Measurements from ENCODE around the gene PPM1G. TPM values are rescaled to one million over a fixed set of nuclear protein-coding genes. Genes with fewer than 3 reads are reported as not detected.
A peak's percentile ranks its signal among the peaks of the same experiment; 100 is the strongest.

PPM1G gene
- total RNA-seq, result 31.6 TPM

DNA sequence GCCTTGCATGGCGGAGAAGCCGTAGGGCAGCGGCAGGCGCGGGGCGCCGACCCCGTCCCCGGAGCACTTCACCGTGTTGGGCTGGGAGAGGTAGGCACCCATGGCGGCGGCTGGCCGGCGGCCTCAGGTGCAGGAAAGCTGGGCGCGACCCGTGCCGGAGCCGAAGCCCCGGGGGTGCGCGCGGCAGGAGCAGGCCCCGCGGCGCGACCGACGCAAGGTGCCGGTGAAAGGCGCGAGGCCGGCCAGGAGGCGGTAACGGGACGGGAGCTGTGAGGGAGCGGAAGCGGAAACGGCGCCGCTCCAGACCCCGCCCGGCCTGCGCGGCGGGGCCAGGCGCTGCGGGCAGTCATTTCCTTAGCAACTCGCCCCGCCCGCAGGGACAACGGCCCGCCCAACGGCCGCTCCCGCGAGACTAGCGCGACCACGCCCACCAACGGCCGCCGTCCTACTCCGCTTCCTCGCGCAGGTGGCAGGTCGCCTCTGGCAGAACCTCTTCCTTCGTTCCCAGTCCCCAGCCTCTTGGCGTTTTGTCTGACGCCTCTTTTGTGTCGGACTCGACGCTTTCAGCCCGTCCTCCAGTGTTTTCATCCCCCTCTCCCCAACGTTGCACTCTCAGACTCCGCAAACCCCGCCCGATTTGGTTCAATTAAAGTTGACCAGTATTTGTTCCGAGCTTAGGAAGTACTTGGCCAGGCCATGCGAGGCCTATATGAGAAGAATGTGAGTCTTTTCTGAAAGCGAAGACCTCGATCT, at the start of gene PPM1G:
TSS of gene PPM1G (minus strand) at position 271 of the 753 bp plus-strand sequence. CDS start at position 102, 169 bp downstream.
- peaks cover 26% of the 10 kb centered on the region for H3K4me1 ChIP-seq (ENCODE audit: insufficient read depth, low read length)
- no peaks in the 10 kb centered on the region for H3K9me3 ChIP-seq (ENCODE audit: low read depth, low read length)
- H3K4me3 ChIP-seq (ENCODE audit: low read length), result peak within 1 kb of the TSS; percentile 97
- H3K27me3 ChIP-seq (ENCODE audit: insufficient read depth, low read length), result no peaks in the 10 kb centered on the region

DNA sequence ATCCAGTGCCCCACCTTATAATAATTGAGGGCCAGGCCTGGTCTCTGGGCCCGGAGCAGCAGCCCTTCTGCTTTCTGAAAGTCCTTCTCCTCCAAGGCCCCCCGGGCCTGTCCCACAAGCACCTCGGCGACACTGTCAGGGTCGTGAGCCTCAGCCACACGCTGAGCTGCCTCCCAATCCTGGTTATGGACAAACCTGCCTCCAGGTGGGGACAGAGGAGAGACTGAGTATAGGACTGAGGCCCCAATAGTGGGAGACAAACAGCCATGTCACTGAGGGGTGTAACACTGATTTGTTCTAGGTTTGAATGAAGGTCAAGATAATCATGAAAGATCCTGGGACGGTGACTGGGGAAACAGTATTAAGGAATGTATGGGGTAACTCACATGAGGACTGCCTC, 44.6 kb upstream of the PPM1G start:
- H3K4me1 ChIP-seq (ENCODE audit: insufficient read depth, low read length), result no peaks in the 10 kb centered on the region
- H3K9me3 ChIP-seq (ENCODE audit: low read depth, low read length), result no peaks in the 10 kb centered on the region
- no peak overlapping the region for H3K4me3 ChIP-seq (ENCODE audit: low read length)
- no peaks in the 10 kb centered on the region for H3K27me3 ChIP-seq (ENCODE audit: insufficient read depth, low read length)

GRCh38 chr2:27451095-27451494, 41.7 kb upstream of the PPM1G start:
- no peaks in the 10 kb centered on the region for H3K4me1 ChIP-seq (ENCODE audit: insufficient read depth, low read length)

GRCh38 chr2:27448381-27448780, 39.0 kb upstream of the PPM1G start:
- no peaks in the 10 kb centered on the region for H3K4me1 ChIP-seq (ENCODE audit: insufficient read depth, low read length)
- H3K4me3 ChIP-seq (ENCODE audit: low read length), result no peak overlapping the region
- H3K9me3 ChIP-seq (ENCODE audit: low read depth, low read length), result no peaks in the 10 kb centered on the region
- no peaks in the 10 kb centered on the region for H3K27me3 ChIP-seq (ENCODE audit: insufficient read depth, low read length)

More at GRCh38 chr2:27451095-27451494, 41.7 kb upstream of the PPM1G start:
- H3K4me3 ChIP-seq (ENCODE audit: low read length), result no peak overlapping the region
- H3K27me3 ChIP-seq (ENCODE audit: insufficient read depth, low read length), result no peaks in the 10 kb centered on the region
- no peaks in the 10 kb centered on the region for H3K9me3 ChIP-seq (ENCODE audit: low read depth, low read length)

DNA sequence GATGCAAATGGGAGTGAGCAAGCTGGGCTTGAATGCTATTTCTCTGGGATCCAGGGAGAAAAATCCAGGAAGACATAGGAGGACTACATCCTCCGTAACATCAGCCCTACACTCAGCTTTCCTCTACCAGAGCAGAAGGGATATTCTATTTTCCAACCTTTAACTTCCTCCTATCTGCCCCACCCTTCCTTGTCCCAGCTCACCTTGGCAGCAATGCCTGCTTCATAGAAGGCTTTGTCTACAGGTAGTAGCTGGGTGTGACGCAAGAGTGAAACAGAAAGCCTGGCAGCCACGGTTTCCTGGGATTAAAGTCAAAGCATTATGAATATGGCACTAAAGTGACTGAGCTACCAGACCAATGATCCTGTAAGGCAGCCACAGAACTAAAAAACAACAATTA, 36.7 kb upstream of the PPM1G start:
- no peaks in the 10 kb centered on the region for H3K4me1 ChIP-seq (ENCODE audit: insufficient read depth, low read length)
- H3K9me3 ChIP-seq (ENCODE audit: low read depth, low read length), result no peaks in the 10 kb centered on the region
- H3K27me3 ChIP-seq (ENCODE audit: insufficient read depth, low read length), result no peaks in the 10 kb centered on the region
- no peak overlapping the region for H3K4me3 ChIP-seq (ENCODE audit: low read length)

DNA sequence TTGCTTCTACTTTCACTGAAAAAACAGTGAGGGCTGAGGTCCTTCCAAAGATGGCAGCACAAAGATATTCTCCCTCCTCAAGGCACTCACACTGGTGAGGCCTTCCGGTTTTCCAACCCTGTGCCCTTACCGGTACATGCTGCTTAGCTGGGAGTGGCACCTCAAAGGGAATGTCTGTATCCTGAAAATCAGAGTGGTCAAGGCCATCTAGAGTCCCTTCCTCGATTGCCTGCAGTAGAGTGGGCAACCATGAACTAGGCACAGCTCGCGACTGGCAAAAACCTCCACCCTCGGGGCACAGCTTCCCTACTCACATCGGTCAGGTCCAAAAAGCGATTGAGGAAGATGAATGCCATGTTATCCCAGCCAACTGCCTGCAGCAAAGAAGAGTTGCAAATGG, 36.2 kb upstream of the PPM1G start:
- Histone ChIP-seq H3K27me3 (ENCODE audit: insufficient read depth, low read length) (no peaks in the 10 kb centered on the region), H3K4me1 (ENCODE audit: insufficient read depth, low read length) (no peaks in the 10 kb centered on the region), H3K4me3 (ENCODE audit: low read length) (no peak overlapping the region), H3K9me3 (ENCODE audit: low read depth, low read length) (no peaks in the 10 kb centered on the region)

DNA sequence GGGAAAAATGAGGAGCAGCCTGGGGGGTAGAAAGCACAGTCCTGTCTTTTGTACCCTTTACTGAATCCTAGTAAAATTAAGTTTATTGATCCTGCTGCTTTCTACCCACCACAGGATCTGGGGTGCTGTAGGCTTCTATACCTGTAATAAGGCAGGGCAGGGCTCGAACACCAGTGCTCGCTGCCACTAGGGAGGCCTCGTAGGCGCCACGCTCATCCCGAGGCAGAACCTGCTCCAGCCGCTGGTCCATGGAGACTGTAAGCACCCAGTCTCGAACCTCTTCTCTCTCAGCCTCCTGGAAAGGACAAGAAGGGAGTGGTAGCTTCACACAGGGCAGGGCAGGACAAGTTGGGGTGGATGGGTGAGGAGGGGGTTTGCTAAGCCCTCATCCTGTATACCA, 35.8 kb upstream of the PPM1G start:
- no peaks in the 10 kb centered on the region for H3K27me3 ChIP-seq (ENCODE audit: insufficient read depth, low read length)
- H3K9me3 ChIP-seq (ENCODE audit: low read depth, low read length), result no peaks in the 10 kb centered on the region
- H3K4me3 ChIP-seq (ENCODE audit: low read length), result no peak overlapping the region
- no peaks in the 10 kb centered on the region for H3K4me1 ChIP-seq (ENCODE audit: insufficient read depth, low read length)

GRCh38 chr2:27442920-27443282, 33.5 kb upstream of the PPM1G start:
- Histone ChIP-seq H3K4me3 (ENCODE audit: low read length) (no peak overlapping the region), H3K9me3 (ENCODE audit: low read depth, low read length) (no peaks in the 10 kb centered on the region), H3K27me3 (ENCODE audit: insufficient read depth, low read length) (no peaks in the 10 kb centered on the region)

DNA sequence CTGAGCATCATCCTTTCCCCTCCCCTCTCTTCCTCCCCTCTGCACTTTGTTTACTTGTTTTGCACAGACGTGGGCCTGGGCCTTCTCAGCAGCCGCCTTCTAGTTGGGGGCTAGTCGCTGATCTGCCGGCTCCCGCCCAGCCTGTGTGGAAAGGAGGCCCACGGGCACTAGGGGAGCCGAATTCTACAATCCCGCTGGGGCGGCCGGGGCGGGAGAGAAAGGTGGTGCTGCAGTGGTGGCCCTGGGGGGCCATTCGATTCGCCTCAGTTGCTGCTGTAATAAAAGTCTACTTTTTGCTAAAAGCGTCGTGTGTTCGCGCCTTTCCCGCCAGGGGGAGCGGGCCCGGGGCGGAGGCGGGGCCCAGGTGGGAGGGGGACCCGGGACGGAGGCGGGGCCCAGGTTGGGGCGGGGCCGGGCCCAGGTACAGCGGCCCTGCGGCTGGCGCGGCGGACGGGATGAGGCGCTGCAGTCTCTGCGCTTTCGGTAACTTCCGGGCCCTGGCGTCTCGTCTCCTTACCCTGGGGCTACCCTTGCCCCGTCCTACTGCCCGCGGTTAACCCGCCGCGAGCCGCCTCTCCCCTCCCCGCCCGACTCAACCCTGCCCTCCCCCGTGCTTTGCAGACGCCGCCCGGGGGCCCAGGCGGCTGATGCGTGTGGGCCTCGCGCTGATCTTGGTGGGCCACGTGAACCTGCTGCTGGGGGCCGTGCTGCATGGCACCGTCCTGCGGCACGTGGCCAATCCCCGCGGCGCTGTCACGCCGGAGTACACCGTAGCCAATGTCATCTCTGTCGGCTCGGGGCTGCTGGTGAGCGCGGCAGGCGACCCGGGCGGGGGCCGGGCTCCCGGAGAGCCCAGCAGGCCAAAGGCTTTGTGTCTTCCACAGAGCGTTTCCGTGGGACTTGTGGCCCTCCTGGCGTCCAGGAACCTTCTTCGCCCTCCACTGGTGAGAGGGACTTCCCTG, 32.8 kb upstream of the PPM1G start, which contains the start of gene KRTCAP3:
TSS of gene KRTCAP3 (plus strand) at position 424 of the 962 bp plus-strand sequence. CDS start at position 456, 32 bp downstream.
- Histone ChIP-seq H3K4me3 (ENCODE audit: low read length) (no peak within 1 kb of the TSS), H3K9me3 (ENCODE audit: low read depth, low read length) (no peaks in the 10 kb centered on the region), H3K4me1 (ENCODE audit: insufficient read depth, low read length) (no peaks in the 10 kb centered on the region), H3K27me3 (ENCODE audit: insufficient read depth, low read length) (no peaks in the 10 kb centered on the region)

More at GRCh38 chr2:27442920-27443282, 33.5 kb upstream of the PPM1G start:
- no peaks in the 10 kb centered on the region for H3K4me1 ChIP-seq (ENCODE audit: insufficient read depth, low read length)

DNA sequence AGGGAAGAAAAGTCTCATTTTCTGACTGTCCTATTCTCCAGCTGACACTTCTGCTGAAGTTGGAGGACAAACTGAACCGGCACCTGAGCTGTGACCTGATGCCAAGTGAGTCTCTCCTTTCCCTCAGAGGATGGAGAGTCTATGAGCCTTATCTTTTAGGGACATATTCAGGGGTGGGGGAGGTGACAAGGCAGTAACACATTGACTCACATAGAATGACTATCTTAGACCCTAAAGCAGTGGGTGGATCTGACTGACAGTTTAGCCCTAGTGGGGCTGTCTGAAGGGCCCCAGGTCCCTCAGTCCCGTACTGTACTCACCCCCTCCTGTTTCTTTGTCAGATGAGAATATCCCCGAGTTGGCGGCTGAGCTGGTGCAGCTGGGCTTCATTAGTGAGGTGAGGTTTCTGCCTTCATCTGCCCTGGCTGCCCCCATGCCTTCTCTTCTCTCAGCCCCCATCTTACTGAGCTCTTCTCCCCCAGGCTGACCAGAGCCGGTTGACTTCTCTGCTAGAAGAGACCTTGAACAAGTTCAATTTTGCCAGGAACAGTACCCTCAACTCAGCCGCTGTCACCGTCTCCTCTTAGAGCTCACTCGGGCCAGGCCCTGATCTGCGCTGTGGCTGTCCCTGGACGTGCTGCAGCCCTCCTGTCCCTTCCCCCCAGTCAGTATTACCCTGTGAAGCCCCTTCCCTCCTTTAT, 32.0 kb upstream of the PPM1G start:
- H3K27me3 ChIP-seq (ENCODE audit: insufficient read depth, low read length), result no peaks in the 10 kb centered on the region
- no peaks in the 10 kb centered on the region for H3K9me3 ChIP-seq (ENCODE audit: low read depth, low read length)
- H3K4me1 ChIP-seq (ENCODE audit: insufficient read depth, low read length), result no peaks in the 10 kb centered on the region
- H3K4me3 ChIP-seq (ENCODE audit: low read length), result no peak overlapping the region

GRCh38 chr2:27435628-27436027, 26.2 kb upstream of the PPM1G start:
- H3K4me3 ChIP-seq (ENCODE audit: low read length), result no peak overlapping the region
- peaks cover 10% of the 10 kb centered on the region for H3K4me1 ChIP-seq (ENCODE audit: insufficient read depth, low read length)
- H3K9me3 ChIP-seq (ENCODE audit: low read depth, low read length), result no peaks in the 10 kb centered on the region
- H3K27me3 ChIP-seq (ENCODE audit: insufficient read depth, low read length), result no peaks in the 10 kb centered on the region

DNA sequence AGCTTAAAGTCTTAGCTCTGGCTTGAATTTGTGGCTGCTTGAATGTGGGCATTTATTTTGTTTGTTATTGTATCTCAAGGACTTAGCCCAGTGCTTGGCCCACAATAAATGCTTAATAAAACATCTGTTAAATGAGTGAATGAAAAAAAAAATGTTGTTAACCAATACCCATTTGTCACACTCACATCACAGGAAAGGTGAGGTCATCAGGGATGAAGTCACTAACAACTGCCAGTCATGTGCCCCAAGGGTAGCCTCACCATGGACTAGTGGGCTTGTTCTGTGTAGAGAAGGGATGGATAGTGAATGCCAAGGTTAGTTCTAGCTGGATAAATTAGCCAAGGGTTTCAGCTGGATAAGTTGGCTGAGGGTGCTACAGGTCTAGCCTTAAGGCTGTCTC, 22.0 kb upstream of the PPM1G start:
- Histone ChIP-seq H3K9me3 (ENCODE audit: low read depth, low read length) (no peaks in the 10 kb centered on the region), H3K27me3 (ENCODE audit: insufficient read depth, low read length) (no peaks in the 10 kb centered on the region), H3K4me3 (ENCODE audit: low read length) (no peak overlapping the region), H3K4me1 (ENCODE audit: insufficient read depth, low read length) (peaks cover 34% of the 10 kb centered on the region)

- H3K27me3 ChIP-seq (ENCODE audit: insufficient read depth, low read length), result no peaks in the 10 kb centered on the region
- no peaks in the 10 kb centered on the region for H3K9me3 ChIP-seq (ENCODE audit: low read depth, low read length)
- H3K4me1 ChIP-seq (ENCODE audit: insufficient read depth, low read length), result peaks cover 34% of the 10 kb centered on the region
- peak overlapping the region; percentile 92 for H3K4me3 ChIP-seq (ENCODE audit: low read length)
These were observed 19.7 kb upstream of the PPM1G start for GRCh38 chr2:27428978-27429541.

GRCh38 chr2:27428213-27428977, 19.0 kb upstream of the PPM1G start, which contains the start of gene NRBP1:
Gene NRBP1, plus strand, starts transcription at chr2:27428631. Its CDS starts 4,643 bp downstream, at chr2:27433274.
- H3K9me3 ChIP-seq (ENCODE audit: low read depth, low read length), result no peaks in the 10 kb centered on the region
- peak within 1 kb of the TSS; percentile 92 for H3K4me3 ChIP-seq (ENCODE audit: low read length)
- no peaks in the 10 kb centered on the region for H3K27me3 ChIP-seq (ENCODE audit: insufficient read depth, low read length)
- peaks cover 34% of the 10 kb centered on the region for H3K4me1 ChIP-seq (ENCODE audit: insufficient read depth, low read length)

Measured in mononuclear cell (primary cell).